ENCODE results near the gene MTMR1.

The MTMR1 gene

DNA sequence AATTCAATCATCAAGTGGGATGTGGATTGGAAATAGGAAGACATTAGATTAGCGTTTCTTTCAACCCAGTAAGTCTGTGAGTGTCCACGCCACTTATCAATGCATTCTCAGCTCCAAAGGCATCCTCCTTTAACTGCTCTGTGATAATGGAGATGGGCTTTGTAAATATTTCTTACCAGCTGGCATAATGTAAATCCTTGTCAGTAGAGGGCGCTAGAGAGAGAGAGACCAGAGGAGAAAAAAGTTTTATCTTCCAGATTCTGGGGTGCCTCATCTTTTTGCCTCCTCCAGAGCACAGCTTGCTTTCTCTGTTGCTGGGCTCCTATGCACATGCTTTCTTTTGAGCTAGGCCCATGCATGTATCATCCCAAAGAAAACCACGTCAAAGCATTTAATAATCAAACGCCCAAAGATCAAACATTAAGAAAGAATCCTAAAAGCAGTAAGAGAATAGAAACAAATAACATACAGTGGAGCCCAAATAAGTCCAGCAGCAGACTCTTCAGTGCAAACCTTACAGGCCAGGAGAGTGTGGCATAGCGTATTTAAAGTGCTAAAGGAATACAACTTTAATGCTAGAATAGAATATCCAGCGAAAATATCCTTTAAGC is 9.6 kb upstream of the MTMR1 start:
- TF ChIP-seq, protein P1, sequence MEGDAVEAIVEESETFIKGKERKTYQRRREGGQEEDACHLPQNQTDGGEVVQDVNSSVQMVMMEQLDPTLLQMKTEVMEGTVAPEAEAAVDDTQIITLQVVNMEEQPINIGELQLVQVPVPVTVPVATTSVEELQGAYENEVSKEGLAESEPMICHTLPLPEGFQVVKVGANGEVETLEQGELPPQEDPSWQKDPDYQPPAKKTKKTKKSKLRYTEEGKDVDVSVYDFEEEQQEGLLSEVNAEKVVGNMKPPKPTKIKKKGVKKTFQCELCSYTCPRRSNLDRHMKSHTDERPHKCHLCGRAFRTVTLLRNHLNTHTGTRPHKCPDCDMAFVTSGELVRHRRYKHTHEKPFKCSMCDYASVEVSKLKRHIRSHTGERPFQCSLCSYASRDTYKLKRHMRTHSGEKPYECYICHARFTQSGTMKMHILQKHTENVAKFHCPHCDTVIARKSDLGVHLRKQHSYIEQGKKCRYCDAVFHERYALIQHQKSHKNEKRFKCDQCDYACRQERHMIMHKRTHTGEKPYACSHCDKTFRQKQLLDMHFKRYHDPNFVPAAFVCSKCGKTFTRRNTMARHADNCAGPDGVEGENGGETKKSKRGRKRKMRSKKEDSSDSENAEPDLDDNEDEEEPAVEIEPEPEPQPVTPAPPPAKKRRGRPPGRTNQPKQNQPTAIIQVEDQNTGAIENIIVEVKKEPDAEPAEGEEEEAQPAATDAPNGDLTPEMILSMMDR (IDR thresholded peaks at IDR 0.05; ENCODE audit: insufficient read depth, low read depth, low read length, missing control alignments): peak; percentile 51
- no peak overlapping the region for H3K4me3 ChIP-seq (ENCODE audit: low read length)
- peak; percentile 56 for DNase-seq (ENCODE audit: low read depth)

DNA sequence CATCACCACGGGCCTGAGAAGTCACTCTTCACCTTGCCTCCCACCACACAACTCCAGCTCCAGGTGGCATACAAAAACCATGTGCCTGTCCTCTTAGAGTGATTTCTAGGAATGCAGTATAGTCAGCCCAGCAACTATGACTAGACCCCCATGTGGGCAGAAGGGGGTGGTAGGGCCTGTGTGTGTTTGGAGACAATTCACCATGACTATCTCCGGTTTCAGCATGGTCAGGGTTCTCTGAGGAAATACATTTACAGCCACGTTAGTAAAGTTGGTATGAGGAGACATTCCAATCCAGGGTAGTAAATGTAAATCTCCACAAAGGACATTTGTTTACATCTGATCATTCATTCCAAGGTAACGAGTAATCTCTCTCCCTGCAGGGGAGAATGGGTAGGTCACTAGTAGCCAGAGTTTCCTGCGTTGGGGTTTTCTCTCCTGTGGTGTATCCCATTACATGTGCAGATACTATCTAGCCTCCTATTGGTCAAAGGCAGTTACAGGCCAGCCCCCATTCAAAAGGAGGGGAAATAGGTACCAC is 4.2 kb upstream of the MTMR1 start:
- TF ChIP-seq, protein P1 (IDR thresholded peaks at IDR 0.05; ENCODE audit: insufficient read depth, low read depth, low read length, missing control alignments): no peak
- no peak overlapping the region for H3K4me3 ChIP-seq (ENCODE audit: low read length)
- DNase-seq (ENCODE audit: low read depth): peak; percentile 88

DNA sequence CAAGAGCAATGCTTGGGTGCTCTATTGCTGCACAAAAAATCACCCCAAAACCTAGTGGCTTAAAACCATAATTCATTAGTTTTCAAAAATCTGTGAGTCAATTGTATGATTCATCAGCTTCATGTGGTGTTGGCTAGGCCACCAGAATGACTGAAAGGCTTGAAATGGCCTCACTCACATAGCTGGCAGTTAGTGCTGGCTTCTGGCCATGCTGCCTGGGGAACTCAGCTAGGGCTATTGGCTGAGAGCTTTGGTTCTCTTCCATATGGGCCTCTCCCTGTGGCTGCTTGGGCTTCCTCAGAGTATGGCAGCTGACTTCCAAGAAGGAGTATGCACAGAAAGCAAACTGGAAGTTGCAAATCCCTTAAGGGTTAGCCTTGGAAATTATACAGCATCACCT is 3.1 kb upstream of the MTMR1 start:
- H3K4me3 ChIP-seq (ENCODE audit: low read length): no peak overlapping the region
- TF ChIP-seq, protein P1 (IDR thresholded peaks at IDR 0.05; ENCODE audit: insufficient read depth, low read depth, low read length, missing control alignments): no peak
- peak; percentile 85 for DNase-seq (ENCODE audit: low read depth)

DNA sequence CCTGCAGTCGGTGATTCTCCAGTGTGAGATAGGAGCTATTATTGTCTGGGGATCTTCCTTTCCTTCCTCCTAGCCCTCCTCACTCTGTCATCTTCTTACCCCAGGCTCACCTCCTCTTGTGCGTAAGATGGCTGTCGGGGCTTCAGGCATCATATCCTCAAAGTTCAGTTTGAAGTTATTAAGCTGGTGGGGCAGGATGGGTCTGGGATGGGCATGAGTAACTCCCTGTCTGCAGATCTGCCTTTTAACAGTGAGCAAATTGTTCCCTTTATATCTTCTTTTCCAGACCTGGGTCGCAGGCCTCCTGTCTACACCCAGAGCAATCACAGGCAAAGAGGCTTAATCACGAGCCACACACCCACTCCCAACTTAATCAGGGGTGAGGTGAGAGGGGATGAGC is 900 bp upstream of the MTMR1 start:
- no peak for DNase-seq (ENCODE audit: low read depth)
- no peak overlapping the region for H3K4me3 ChIP-seq (ENCODE audit: low read length)
- TF ChIP-seq, protein P1 (IDR thresholded peaks at IDR 0.05; ENCODE audit: insufficient read depth, low read depth, low read length, missing control alignments): no peak

DNA sequence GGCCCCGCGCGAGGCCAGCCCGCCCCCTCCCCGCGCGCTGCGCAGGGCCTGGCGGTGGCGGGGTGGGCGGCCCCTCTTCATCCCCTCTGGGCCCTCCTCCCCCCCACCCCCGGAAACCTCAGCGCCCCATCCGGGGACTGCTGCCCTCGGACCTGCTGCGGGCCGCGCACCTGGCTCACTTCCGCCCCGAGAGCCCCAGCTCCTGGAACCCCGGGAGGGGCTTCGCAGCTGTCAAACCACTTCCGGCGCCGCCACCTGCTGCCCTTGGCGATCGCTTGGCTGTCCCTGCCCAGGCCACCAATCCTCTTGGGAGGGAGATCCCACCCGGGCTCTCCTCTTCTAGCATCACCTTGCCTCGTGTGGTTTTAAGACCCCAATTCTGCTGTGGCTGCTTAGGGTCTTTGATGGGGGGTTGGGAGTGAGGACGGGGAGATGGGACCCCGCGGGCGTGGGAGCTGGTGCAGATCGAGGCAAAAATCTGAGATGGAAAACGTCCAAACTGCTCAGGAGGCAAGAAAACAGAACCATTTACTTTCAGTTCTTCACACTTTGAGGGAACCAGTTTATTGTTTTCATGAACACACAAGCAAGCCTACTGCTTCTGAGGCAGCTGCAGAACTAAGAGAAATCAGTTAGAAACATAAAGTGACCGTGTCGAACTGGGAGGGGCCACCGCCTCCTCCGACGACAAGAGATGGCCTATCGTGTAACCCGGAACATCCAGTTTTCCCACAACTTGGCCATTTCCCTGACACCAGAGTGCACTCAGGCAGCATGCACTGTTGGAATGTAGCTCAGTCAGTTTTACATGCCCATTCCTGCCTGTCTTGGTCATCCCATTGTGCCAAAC is 754 bp downstream of the MTMR1 start:
- TF ChIP-seq, protein P1 (IDR thresholded peaks at IDR 0.05; ENCODE audit: insufficient read depth, low read depth, low read length, missing control alignments): no peak
- DNase-seq (ENCODE audit: low read depth): peak; percentile 95
- H3K4me3 ChIP-seq (ENCODE audit: low read length): peak overlapping the region; percentile 56

DNA sequence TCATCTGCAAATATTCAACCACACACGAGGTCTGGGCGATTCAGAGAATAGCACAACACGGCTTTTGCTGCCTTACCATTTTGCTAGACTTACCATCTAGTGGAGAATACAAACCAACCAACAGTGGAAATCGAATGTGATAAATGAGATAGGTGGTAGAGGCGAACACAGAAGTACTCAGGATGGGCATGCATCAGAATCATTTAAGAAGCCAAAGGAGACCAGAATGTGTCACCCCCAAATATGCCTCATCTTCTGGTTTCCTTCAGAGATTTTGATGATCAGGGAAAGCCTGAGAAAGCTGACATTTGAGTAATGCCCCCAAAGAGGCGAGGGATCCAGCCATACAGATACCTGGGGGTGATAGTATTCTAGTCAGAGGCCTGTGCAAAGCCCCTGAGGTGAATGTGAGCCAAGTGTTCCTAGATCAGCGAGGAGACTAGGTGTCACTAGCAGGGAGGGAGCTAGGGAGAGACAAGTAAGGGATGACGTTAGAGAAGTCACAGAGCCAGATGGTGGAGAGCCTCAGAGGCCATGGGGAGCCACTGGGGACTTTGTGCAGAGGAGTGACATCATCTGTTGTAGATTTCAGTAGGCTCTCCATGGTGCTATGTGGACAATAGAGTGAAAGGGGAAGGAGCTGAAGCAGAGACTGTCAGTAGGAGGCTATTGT is 1.7 kb downstream of the MTMR1 start:
- TF ChIP-seq, protein P1 (IDR thresholded peaks at IDR 0.05; ENCODE audit: insufficient read depth, low read depth, low read length, missing control alignments): no peak
- H3K4me3 ChIP-seq (ENCODE audit: low read length): peak overlapping the region; percentile 56
- peak; percentile 5 for DNase-seq (ENCODE audit: low read depth)
